Stimulated activated CD4-positive, alpha-beta T cell treated with anti-CD3 and anti-CD28 coated beads, TNF-alpha, amount 100 ng/mL, for 48 hours (primary cell): ENCODE results near the gene GMDS.

Source experiments
- DNase-seq, 3 donors: peaks; one replicate each; pipeline ENCODE4 v3.0.0-alpha.2; 2020; ENCODE audit warnings: low read depth in 3 of 3

Gene GMDS

DNA sequence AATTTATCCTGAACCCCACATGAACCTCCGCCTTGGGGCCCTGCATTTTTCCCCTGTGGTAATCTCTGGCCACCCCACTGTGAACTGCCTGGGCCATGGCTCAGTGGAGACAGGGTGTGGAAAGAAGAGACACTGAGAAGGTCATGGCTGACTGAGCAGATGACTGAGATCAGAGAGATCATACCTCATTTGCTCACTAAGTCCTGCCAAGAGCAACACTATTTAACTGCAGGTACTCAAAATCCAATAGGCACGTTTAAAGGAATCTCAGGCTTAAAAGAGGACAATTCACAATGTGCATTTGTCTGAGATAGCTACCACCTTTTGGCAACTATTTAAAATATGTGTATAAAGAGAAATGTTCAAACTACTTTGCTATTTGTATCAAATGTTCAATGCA, 305.0 kb downstream of the GMDS start:
- no peak for DNase-seq

DNA sequence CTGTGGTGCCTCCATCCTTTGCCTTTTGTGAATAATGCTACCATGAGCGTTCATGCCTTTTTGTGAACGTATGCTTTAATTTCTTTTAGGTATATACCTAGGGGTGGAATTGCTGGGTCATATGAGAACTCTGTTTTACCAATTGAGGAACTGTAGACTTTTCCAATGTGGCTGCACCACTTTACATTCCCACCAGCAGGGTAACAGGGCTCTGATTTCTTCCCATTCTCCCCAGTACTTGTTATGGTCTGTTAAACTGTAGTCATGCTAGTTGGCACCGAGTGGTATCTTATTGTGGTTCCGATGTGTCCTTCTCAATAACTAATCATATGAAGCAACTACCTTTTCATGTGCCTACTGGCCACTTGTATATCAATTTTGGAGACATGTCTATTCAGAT, 312.1 kb downstream of the GMDS start:
- no peak for DNase-seq

GRCh38 chr6:1931817-1932216, 313.6 kb downstream of the GMDS start:
- DNase-seq: no peak

- no peak for DNase-seq
Observed at GRCh38 chr6:1930356-1930755, 315.0 kb downstream of the GMDS start.

- no peak for DNase-seq
Observed at GRCh38 chr6:1929931-1930330, 315.5 kb downstream of the GMDS start.

GRCh38 chr6:1925743-1926430, 319.5 kb downstream of the GMDS start:
- DNase-seq: no peak

DNA sequence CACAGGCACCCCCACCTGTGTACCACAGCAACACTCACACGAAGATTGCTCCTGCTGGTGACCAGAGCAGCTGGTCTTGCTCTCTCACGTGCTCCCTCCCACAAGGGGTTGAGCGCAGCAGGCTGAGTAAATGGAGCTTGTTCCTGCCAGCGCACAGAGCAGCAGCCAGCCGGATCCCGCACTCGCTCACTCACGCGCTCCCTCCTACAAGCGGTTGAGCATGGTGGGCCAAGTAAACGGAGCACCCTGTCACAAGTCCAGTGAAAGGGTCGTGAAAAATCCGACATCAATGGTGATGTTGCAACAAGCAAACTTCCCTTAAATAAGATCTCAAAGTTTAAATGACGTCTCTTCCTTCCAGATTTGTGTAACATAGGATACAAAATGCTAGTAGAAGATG, 322.0 kb downstream of the GMDS start:
- no peak for DNase-seq

DNA sequence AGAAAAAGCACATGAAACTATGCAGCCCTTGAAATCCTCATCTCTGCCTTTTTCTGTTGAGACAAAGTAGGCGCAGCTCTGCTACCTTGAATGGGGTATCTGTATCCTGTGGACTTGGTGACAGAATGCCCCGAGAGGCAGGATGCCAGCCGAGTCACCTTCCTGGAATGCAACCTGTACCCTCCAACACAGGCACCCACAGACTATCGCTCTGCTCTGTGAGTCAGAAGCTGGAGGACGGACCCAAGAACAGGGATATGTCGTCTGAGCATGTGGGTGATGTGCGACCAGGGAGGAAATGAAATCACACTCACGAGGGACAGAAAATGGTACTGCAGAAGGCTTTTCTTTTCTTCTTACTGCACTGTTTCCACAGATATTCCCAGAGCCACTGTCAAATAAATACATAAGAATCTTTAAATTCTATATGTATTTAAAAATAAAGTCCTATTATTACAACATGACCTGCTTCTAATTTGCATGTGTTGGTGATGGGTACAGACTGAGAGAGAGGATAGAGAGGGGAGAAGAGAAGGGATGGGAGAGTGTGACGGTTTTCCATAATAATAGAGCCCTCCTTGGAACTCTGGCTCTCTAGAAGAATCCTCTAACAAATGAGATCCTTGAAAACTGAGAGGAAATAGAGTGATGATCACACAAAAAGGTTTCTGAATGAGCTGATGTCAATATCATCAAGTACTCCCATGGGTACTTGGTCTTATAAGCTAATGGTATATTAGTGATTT, 327.6 kb downstream of the GMDS start:
- peak; percentile 2 to 59 (median 24) for DNase-seq

- DNase-seq: no peak
Observed at GRCh38 chr6:1916334-1917070, 328.9 kb downstream of the GMDS start.

DNA sequence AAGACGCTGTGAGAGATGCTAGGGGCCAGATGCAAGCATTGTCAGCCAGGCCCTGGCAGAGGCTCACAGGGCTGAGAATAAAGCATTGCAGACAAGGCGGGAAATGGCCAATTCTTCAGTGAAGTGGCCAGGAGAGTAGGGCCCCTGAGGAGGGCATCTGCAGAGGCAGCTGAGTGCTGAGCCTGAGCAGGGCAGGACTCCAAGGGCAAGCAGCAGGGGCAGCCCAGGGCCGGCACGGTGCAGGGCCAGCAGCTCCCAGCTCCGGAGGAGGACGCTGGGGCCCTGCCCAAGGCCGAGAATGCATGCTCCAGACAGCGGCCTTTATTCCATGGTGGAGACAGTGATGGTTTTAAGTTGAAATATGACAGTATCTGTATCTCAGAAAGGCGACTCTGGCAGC, 330.2 kb downstream of the GMDS start:
- no peak for DNase-seq

DNA sequence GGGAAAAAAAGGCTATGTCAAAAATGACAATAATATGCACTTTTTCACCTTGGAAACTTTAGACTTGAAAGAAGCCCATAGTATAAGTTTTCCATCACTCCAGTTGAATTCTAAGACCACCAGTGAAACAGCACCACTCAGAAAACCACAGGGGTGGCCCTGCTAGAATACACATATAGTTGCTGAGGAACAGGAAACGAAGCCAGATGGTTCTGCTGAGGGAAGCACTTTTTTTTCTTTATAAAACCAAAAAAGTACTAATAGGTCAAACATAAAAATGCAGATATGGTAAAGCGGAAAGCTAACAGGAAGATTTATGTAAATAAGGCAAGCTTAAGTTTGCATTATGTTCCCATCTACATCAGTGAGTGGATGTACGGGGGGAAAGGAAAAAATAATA, 331.8 kb downstream of the GMDS start:
- DNase-seq: no peak

DNA sequence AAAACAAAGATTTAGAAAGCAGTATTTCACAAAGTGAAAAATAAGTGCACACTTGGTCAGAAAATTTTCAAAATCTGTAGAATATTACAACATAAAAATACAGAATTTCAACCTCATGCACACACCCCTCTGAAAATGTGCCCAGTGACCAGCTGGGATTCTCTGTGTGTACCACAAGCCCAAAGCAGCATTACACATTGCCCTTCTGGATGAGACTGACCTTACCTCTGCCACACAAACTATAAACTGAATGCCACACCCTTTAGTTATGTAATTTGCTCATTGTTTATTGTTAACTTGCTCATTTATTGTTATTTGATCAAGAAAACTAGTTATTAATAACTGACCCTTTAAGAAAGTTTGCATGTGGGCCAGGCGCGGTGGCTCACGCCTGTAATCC, 332.7 kb downstream of the GMDS start:
- DNase-seq: no peak

DNA sequence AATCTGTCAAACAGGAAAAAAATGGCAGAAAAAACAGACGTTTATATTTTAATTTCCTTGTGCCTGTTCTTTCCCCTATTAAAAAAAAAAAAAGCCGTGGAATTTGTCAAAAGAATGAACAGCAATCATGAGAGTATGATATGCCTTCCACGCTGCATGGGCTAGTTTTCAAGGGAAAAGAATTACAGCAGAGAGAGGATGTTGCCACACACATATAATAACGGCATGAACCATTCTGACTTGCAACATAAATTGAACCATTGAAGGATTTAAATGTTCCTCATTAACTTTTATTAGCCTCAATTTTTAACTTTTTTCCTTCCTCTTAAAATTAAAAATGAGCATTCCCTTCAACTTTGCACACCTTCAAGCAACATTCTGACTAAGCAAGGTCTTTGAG, 333.9 kb downstream of the GMDS start:
- DNase-seq: no peak

- no peak for DNase-seq
Observed at GRCh38 chr6:1910621-1911407, 334.6 kb downstream of the GMDS start.

GRCh38 chr6:1908784-1909183, 336.6 kb downstream of the GMDS start:
- DNase-seq: no peak

- no peak for DNase-seq
Observed at GRCh38 chr6:1906609-1907008, 338.8 kb downstream of the GMDS start.

- DNase-seq: no peak
Observed at GRCh38 chr6:1906014-1906413, 339.4 kb downstream of the GMDS start.

DNA sequence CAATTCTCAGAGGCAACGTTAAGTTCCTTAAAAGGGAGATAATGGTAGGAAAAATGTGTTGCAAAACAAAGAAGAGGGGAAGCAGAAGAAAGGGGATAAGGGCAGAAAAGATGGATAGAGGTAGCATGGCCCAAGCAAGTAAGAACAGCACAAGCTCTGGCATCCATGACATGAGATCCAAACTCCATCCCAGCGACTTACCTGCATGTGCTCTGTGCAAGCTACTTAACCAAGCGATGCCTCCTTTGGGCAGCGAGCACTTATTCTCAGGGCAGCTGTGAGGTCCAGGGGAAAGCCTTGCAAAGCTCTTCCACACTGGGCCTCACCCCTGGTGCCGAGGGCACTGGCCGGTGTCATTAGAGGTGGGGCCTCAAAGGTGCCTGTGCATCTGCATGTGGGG, 340.5 kb downstream of the GMDS start:
- no peak for DNase-seq

- DNase-seq: no peak
Observed at GRCh38 chr6:1904466-1904799, 341.0 kb downstream of the GMDS start.

- no peak for DNase-seq
Observed at GRCh38 chr6:1903780-1904465, 341.5 kb downstream of the GMDS start.

DNA sequence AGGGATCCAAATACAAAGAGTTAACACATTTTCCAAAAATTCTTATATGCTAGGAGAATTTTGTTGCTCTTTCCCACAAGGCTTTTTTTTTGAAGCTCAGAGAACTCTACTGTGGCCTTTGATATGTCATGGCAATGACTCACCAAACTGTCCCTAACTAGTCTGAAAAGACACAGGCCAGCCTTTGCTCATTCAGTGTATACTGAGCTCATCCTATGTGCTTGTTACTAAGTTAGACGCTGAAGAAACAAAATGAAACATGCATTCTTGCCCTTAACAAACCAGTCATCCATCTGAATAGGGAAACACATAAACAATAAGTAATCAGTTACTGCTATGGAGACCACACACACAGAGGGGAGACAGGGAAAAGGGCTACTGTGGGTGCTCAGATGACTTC, 343.8 kb downstream of the GMDS start:
- DNase-seq: no peak

GRCh38 chr6:1896897-1897296, 348.5 kb downstream of the GMDS start:
- no peak for DNase-seq
